Measurements from ENCODE around the gene VOPP1. TPM values are rescaled to one million over a fixed set of nuclear protein-coding genes. Genes with fewer than 3 reads are reported as not detected.

Gene VOPP1
- total RNA-seq, 4 donors from 2014 or later = 63.9 to 79.2 (median 72.4) TPM

GRCh38 chr7:55489552-55489951 is 82.8 kb downstream of the VOPP1 start:
- H3K4me3 ChIP-seq = no peak overlapping the region
- DNase-seq = peak in 1 of 3 donors; percentile 41
- no peaks in the 10 kb centered on the region for H3K27me3 ChIP-seq
- H3K9me3 ChIP-seq = no peaks in the 10 kb centered on the region
- TF ChIP-seq POLR2A (IDR thresholded peaks at IDR 0.05) (no peak), CTCF (IDR thresholded peaks at IDR 0.05) (no peak)
- no peak overlapping the region for H3K27ac ChIP-seq
- H3K36me3 ChIP-seq = peaks cover 0 to 71% (median 0%) of the 10 kb centered on the region in 3 donors
- H3K4me1 ChIP-seq = no peaks in the 10 kb centered on the region

- no peaks in the 10 kb centered on the region for H3K4me1 ChIP-seq
- H3K27me3 ChIP-seq = no peaks in the 10 kb centered on the region
- no peak overlapping the region for H3K4me3 ChIP-seq
- TF ChIP-seq CTCF (IDR thresholded peaks at IDR 0.05) (no peak), POLR2A (IDR thresholded peaks at IDR 0.05) (no peak)
- no peaks in the 10 kb centered on the region for H3K9me3 ChIP-seq
- no peak overlapping the region for H3K27ac ChIP-seq
- H3K36me3 ChIP-seq = peaks cover 0 to 71% (median 0%) of the 10 kb centered on the region in 3 donors
- peak in 1 of 3 donors; percentile 31 for DNase-seq
Observed at GRCh38 chr7:55488804-55489340, 83.4 kb downstream of the VOPP1 start.

- DNase-seq = peak in 1 of 3 donors; percentile 27
- TF ChIP-seq CTCF (IDR thresholded peaks at IDR 0.05) (no peak), POLR2A (IDR thresholded peaks at IDR 0.05) (no peak)
- Histone ChIP-seq H3K27me3 (no peaks in the 10 kb centered on the region), H3K4me1 (no peaks in the 10 kb centered on the region), H3K36me3 (peaks cover 0 to 68% (median 0%) of the 10 kb centered on the region in 3 donors), H3K27ac (no peak overlapping the region), H3K9me3 (no peaks in the 10 kb centered on the region), H3K4me3 (no peak overlapping the region)
Observed at GRCh38 chr7:55488216-55488615, 84.1 kb downstream of the VOPP1 start.

GRCh38 chr7:55486991-55487390 is 85.3 kb downstream of the VOPP1 start:
- Histone ChIP-seq H3K27ac (no peak overlapping the region), H3K27me3 (no peaks in the 10 kb centered on the region), H3K4me1 (no peaks in the 10 kb centered on the region), H3K4me3 (no peak overlapping the region), H3K9me3 (no peaks in the 10 kb centered on the region), H3K36me3 (peaks cover 0 to 56% (median 0%) of the 10 kb centered on the region in 3 donors)
- TF ChIP-seq CTCF (IDR thresholded peaks at IDR 0.05) (no peak), POLR2A (IDR thresholded peaks at IDR 0.05) (no peak)
- DNase-seq = no peak

- Histone ChIP-seq H3K27ac (no peak overlapping the region), H3K36me3 (peaks cover 0 to 48% (median 0%) of the 10 kb centered on the region in 3 donors), H3K4me3 (no peak overlapping the region), H3K4me1 (no peaks in the 10 kb centered on the region), H3K9me3 (no peaks in the 10 kb centered on the region), H3K27me3 (no peaks in the 10 kb centered on the region)
- TF ChIP-seq CTCF (IDR thresholded peaks at IDR 0.05) (no peak), POLR2A (IDR thresholded peaks at IDR 0.05) (no peak)
- DNase-seq = peak in 1 of 3 donors; percentile 24
Observed at GRCh38 chr7:55486192-55486590, 86.1 kb downstream of the VOPP1 start.
